EH (cell line): ENCODE data around the gene VN1R4.
"Not testable (repeated sequence)": the region's sequence is repeated elsewhere in the genome, so short reads cannot be mapped to it uniquely, and the experiment has no call there.

Source experiments
- DNase-seq: peaks from one replicate; pipeline ENCODE4 v3.0.0-alpha.2; 2015; ENCODE audit warnings: low read depth

Gene VN1R4, protein sequence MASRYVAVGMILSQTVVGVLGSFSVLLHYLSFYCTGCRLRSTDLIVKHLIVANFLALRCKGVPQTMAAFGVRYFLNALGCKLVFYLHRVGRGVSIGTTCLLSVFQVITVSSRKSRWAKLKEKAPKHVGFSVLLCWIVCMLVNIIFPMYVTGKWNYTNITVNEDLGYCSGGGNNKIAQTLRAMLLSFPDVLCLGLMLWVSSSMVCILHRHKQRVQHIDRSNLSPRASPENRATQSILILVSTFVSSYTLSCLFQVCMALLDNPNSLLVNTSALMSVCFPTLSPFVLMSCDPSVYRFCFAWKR

DNA sequence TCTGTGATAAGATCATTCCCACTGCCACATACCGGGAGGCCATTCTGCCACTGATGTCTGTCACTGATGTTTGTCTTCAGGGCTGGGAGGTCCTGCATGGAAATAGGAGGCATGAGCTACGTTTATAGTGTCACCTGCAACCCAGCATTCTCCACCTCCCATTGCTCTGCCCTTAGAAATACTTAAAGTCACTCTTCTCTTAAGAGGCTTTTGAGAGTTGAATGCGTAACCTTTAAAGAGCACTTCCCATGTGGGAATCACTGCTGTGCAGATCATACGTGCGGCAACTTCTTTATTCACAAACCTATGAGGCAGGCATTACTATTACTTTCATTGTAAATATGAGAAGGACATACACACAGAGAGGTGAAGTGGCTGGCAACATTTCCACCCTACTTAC lies at the start of gene VN1R4:
Gene VN1R4, minus strand, starts transcription at position 101 of the 400 bp plus-strand sequence. Its CDS starts 58 bp downstream, at position 43.
- DNase-seq: not testable (repeated sequence)

DNA sequence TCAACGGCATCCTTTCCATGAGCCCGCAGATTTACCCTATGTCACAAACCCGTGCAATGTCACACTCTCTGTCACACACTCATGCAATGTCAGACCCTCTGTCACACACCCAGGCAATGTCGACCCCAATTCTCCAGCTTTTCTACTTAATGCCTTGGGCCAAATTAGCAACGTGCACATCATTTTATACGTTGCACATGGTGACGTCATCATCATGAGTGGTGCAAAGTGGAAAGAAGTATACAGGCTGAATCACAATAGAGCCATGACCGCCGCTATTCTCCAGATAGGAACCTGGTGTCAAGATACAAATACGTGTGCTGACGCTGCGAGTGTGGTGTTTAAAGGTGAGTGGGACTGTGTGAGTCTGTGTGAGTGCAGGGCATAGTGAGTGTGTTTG lies 44.4 kb upstream of the VN1R4 start:
- DNase-seq: no peak

DNA sequence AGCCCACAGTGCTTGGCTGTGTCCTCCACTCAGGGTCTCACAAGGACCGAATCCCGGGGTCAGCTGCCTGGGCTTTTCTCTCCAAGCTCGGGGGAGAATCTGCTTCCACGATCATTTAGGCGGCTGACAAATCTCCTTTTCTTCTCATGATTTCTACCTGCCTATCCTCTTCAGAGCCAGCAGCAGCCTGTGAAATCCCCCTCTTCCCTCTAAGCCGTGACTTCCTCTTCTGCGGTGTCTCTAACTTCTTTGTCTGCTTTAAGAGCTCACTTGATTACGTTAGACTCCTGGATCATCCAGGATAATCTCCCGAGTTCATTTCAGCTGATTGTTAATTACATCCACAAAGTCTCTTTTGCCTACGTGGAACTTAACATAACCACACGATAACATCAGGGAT lies 43.5 kb upstream of the VN1R4 start:
- DNase-seq: no peak

DNA sequence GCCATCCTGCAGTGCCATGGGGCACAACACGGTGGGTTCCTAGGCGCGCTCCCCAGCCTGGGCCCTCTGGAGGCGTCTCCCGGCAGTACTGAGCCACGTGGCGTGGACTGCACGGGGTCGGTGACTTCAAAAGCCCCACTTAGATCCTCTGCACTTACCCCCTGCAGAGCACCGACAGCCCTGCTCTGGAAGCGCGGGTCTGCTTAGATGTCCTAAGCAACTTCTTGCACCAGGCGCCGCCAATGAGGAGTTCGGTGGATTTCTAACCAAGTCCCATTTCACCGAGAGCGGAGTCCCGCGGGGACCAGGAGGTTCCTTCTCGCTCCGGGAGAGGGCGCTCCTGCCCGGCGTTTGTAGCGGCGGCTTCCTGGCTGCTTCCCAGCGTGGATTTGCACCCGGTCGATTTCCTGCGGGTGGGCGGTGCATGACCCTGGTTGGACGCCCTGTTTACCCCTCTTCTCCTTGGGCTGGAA lies 40.9 kb upstream of the VN1R4 start:
- no peak for DNase-seq

DNA sequence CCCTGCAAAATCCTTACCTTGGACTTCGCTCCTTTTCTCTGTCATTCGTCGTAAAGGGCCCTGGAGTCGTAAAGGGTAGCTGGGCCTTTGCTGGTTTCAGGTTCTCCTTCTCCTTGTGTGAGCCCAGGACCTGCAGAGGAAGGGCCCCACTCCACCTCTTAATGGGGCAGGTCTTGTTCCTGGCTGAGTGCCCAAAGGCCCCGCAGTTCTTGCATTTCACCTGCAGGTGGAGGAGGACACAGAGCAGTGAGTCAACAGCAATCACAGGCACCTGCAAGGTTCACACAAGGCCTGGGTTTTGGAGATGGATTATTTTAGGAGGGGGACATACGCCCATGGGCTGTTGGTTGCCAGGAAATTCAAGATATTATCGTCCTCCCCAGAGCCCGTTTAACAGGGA lies 33.8 kb upstream of the VN1R4 start:
- not testable (repeated sequence) for DNase-seq

DNA sequence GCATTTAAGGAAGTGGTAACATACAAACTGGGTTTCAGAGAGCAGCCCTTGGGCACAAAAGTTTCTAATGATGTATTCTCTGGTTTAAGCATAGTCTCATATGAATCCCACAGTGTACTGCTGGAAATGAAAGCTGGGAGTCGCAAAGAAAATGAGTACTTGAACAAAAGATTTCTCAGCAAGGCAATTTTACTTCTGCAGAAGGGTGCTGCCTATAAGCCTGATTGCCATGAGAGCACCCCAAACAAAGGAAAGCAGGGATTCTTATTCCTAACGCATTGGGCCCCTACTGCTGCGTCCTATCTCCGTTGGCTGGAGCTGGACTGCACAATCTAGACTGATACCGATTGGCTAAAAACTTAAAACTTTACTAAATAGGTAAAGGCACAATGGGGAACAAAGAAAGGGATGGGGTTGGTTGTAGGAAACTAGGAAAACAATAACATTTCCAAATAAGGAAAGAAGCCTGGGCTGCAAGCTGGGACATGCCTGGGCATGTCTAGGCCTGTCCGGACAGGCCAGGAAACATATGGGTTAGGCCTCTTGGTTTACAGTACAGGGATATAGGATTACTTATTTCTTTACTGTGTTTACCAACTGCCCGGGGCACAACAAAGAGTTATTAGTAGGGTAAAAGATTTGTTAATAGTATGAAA lies 27.4 kb upstream of the VN1R4 start:
- DNase-seq: no peak

DNA sequence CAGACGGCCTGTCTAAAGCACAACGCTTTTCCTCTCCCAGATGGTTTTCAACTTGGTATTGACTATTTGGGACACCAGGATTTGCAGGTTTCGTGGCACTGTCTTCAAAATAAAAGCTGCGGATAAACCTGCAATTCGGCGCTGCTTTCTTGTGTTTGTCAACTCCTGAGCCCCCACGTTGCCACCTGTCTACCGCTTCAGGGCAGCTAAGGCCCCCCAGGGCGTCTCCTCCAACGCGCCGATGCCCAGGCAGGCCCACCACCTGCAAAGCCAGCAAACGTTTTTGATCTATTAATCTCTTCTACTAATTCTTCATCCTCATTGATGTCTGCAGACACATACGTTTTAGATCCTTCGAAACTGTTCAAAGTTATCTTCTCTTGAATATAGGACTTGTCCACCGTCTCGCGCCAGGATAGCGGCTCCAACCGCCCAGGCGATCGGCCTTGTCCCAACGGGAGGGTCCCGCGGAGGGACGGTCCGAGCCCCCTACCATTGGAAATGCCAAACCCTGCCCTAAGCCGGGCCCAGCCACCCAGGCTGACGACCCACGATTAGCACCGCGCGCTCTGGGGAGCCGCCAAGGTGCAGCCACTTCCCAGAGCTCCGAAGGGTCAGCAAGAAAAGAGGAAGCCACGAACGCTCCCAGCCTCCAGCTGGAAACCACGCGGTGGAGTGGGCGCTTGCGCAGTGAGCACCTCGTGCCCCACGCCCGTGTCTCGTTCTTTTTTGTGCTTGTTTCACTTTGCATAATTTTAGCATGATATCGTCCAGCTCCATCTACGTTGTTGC lies 23.4 kb upstream of the VN1R4 start:
- DNase-seq: no peak

DNA sequence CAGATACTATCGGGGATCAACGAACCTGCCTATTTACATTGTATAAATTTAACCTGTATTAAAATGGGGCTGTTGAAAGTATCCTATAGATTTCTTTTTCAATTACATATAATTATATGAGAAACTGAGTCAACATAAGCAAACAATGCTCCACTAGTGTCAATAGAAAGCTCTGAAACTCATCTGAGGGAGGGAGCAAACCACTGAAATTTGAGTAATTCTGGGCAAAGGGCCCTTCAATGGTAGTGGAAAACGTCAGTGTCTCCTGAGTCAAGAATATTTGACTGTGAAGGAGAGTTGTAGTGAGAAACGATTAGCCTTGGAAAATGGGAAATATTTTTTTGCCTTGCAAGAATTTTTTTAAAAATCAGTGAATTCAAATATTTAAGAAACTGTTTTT lies 17.6 kb upstream of the VN1R4 start:
- DNase-seq: no peak

DNA sequence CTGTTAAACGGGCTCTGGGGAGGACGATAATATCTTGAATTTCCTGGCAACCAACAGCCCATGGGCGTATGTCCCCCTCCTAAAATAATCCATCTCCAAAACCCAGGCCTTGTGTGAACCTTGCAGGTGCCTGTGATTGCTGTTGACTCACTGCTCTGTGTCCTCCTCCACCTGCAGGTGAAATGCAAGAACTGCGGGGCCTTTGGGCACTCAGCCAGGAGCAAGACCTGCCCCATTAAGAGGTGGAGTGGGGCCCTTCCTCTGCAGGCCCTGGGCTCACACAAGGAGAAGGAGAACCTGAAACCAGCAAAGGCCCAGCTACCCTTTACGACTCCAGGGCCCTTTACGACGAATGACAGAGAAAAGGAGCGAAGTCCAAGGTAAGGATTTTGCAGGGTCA lies 14.4 kb upstream of the VN1R4 start:
- DNase-seq: not testable (repeated sequence)

DNA sequence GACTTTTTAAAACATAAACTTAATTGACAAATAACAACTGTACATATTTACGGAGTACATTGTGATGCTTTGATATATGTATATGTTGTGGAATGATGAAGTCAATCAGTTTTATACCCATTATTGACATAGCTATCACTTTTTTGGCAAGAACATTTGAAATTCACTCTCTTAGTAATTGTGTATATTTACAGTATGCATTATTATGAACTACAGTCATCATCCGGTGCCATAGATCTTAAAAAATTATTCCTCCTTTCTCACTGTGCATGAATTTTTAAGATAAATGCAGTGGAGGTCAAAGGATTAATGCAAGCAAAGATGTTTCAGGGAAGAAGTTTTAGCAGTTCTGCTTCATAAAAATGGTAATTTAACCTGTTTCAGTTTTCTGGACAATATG lies 8.0 kb upstream of the VN1R4 start:
- no peak for DNase-seq

DNA sequence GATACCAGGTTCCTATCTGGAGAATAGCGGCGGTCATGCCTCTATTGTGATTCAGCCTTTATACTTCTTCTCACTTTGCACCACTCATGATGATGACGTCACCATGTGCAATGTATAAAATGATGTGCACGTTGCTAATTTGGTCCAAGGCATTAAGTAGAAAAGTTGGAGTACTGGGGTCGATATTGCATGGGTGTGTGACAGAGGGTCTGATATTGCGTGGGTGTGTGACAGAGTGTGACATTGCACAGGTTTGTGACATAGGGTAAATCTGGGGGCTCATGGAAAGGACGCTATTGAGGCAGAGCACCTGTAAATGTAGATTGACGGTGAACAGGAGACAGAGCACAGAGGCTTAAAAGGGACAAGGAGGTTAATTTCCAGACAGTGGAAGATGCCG lies 4.5 kb upstream of the VN1R4 start:
- no peak for DNase-seq

DNA sequence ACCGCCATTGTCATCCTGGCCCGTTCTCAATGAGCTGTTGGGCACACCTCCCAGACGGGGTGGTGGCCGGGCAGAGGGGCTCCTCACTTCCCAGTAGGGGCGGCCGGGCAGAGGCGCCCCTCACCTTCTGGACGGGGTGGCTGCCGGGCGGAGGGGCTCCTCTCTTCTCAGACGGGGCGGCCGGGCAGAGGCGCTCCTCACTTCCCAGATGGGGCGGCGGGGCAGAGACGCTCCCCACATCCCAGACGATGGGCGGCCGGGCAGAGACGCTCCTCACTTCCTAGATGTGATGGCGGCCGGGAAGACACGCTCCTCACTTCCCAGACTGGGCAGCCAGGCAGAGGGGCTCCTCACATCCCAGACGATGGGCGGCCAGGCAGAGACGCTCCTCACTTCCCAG lies 2.3 kb upstream of the VN1R4 start:
- not testable (repeated sequence) for DNase-seq

DNA sequence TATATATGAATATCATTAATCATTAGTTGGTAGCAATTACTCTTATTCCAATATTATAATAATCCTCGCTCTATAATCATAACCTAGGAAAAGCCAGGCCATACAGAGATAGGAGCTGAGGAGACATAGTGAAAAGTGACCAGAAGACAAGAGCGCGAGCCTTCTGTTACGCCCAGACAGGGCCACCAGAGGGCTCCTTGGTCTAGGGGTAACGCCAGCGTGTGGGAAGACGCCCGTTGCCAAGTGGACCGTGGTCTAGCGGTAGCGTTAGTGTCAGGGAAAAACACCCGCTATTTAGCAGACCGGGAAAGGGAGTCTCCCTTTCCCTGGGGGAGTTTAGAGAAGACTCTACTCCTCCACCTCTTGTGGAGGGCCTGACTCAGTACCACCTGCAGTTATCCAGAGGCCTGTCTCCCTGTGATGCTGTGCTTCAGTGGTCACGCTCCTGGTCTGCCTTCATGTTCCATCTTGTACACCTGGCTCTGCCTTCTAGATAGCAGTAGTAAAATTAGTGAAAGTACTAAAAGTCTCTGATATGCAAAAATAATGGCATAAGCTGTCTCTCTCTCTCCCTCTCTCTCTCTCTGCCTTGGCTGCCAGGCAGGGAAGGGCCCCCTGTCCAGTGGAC lies 9.7 kb downstream of the VN1R4 start, which contains the start of gene VN1R2:
Gene VN1R2, plus strand, starts transcription at position 578 of the 628 bp plus-strand sequence. CDS start 84 bp downstream, outside the sequence.
- DNase-seq: not testable (repeated sequence)

DNA sequence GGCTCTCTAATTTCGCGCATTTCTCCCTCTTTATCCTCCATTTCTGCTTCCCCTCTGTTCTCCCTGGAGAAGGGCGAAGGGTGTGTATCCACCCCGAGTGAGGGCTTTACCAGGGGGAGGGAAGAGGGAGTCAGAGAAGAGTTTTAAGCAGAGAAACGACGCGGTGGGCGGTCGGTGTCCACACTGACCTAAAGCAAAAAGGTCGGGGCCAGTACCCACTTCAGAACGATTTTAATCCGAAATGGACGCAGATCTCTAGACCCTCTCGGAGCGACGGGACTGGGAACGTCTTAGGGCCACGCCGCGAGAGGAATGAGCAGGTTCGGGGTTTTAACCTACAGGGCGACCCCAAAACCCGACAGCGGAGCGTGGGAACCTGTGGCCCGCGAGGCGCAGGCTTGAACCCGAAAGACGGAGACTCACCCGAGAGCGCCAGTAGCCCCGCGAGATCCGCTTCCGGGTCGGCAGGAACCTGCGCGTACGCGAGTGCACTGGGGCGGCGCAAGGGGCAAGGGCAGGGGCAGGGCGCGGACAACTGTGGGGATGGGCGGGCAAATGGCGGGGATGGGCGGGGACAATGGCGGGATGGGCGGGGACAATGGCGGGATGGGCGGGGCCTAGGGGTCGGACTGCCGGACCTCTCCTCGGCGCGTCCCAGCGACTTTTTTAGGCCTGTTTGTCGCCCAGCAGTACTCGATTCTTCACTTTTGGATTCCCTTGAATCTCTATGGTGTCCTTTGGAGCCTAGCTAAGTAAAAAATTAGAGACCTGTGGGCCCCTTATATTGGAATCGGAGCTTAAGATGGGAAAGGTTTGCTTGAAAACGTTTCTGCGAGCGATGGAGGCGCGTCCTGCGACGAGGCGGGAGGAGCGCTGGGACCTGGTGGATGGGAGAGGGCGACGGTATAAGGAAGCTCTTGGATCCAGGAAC lies 12.8 kb downstream of the VN1R4 start, which contains the start of gene ZNF677:
Gene ZNF677, minus strand, starts transcription at position 463 of the 931 bp plus-strand sequence. CDS start 3,323 bp downstream, outside the sequence.
- DNase-seq: peak; percentile 86

DNA sequence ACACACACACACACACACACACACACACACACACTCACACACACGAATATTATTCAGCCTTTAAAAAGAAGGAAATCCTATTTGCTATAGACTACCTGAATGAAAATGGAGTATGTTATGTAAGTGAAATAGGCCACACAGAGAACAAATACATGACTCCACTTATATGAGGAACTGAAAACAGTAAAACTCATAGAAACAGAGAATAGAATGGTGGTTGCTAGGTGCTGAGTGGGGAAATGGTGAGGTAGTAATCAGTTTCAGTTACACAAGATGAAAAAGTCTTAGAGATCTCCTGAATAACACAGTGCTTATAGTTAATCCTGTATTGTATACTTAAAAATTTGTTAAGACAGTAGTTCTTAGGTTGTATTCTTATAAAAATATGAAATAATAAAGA lies 21.0 kb downstream of the VN1R4 start:
- DNase-seq: no peak

DNA sequence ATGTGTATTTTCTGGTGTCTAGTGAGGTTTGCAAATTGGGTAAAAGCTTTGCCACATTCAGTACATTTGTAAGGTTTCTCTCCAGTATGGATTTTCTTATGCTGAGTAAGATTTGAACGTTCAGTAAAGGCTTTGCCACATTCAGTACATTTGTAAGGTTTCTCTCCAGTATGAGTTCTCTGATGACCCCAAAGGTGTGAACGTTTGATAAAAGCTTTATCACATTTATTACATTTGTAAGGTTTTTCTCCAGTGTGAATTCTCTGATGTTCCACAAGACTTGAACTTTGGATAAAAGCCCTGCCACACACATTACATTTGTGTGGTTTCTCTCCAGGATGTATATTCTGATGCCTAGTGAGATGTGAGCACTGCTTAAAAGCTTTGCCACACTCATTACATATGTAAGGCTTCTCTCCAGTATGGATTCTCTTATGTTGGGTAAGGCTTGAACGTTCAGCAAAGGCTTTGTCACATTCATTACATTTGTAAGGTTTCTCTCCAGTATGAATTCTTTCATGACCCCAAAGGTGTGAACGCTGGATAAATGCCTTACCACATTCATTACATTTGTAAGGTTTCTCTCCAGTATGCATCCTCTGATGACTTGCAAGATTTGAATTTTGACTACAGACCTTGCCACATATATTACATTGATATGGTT lies 30.3 kb downstream of the VN1R4 start:
- no peak for DNase-seq

DNA sequence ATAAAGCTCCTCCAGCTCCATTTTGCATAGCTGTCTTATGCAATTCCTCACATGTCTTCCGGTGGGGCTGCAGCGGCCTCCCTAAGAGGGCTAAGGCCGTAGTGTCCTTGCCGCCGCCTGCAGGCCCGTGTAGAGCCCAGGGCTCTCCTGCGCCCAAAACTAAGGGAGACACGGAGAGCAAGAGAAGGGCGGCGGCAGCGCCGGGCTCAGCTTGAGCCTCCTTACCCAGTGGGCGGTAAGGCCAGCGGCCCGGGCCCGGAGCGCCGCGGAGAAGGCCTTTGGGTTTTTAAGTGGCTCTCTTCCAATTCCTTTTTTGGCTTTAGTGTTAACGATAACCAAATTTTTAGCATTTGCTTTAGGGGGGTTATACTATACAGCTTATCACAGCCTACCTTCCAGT lies 42.9 kb downstream of the VN1R4 start:
- DNase-seq: no peak

DNA sequence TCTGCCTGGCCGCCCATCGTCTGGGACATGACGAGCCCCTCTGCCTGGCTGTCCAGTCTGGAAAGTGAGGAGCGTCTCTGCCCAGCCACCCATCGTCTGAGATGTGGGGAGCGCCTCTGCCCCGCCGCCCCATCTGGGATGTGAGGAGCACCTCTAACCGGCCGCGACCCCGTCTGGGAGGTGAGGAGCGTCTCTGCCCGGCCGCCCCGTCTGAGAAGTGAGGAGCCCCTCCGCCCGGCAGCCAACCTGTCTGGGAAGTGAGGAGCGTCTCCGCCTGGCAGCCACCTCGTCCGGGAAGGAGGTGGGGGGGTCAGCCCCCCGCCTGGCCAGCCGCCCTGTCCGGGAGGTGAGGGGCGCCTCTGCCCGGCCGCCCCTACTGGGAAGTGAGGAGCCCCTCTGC lies 44.8 kb downstream of the VN1R4 start:
- DNase-seq: not testable (repeated sequence)
